ENCODE measurements around the gene KLF7. TPM values are rescaled to one million over a fixed set of nuclear protein-coding genes. Genes with fewer than 3 reads are reported as not detected.

KLF7 gene
- total RNA-seq, 1 donor from 2014 or later, result 5.2 TPM

- H4K20me1 ChIP-seq (ENCODE audit: low read depth), result no peaks in the 10 kb centered on the region
- H3K27me3 Mint-ChIP-seq (ENCODE audit: insufficient read depth, low read depth), result peaks cover 5% of the 10 kb centered on the region
- no peak overlapping the region for H3K9ac ChIP-seq
- H3K4me2 ChIP-seq, result no peak overlapping the region
- peak overlapping the region; percentile 65 for H3K27ac Mint-ChIP-seq
- H3K4me3 Mint-ChIP-seq, result no peak overlapping the region
- no peaks in the 10 kb centered on the region for H3K9me3 ChIP-seq (ENCODE audit: low read depth)
- no peak for DNase-seq (ENCODE audit: low spot score)
- peaks cover 13% of the 10 kb centered on the region for H3K79me2 ChIP-seq (ENCODE audit: low read depth)
- H3K9me3 Mint-ChIP-seq, result peaks cover 3% of the 10 kb centered on the region
- H3K4me3 ChIP-seq, result no peak overlapping the region
- no peaks in the 10 kb centered on the region for H3K27me3 ChIP-seq
- no peak for TF ChIP-seq EZH2 (IDR thresholded peaks at IDR 0.05)
- TF ChIP-seq CTCF (IDR thresholded peaks at IDR 0.05), result no peak
- TF ChIP-seq EZH2phosphoT487 (IDR thresholded peaks at IDR 0.05), result no peak
- H3K36me3 Mint-ChIP-seq, result peaks cover 14% of the 10 kb centered on the region
- H3K4me1 Mint-ChIP-seq, result peaks cover 60% of the 10 kb centered on the region
- H3K4me1 ChIP-seq, result peaks cover 34% of the 10 kb centered on the region
- no peak overlapping the region for H3K27ac ChIP-seq
- peaks cover 10% of the 10 kb centered on the region for H3F3A ChIP-seq (ENCODE audit: low read depth)
- no peak overlapping the region for H2AFZ ChIP-seq (replicated peaks)
- no peaks in the 10 kb centered on the region for H3K36me3 ChIP-seq
Measured at GRCh38 chr2:207135801-207136457, 29.8 kb downstream of the KLF7 start.

GRCh38 chr2:207135340-207135739 is 30.4 kb downstream of the KLF7 start:
- Histone ChIP-seq H2AFZ (replicated peaks) (no peak overlapping the region), H3K36me3 (no peaks in the 10 kb centered on the region), H3K4me2 (no peak overlapping the region), H3K79me2 (ENCODE audit: low read depth) (peaks cover 13% of the 10 kb centered on the region), H4K20me1 (ENCODE audit: low read depth) (no peaks in the 10 kb centered on the region), H3F3A (ENCODE audit: low read depth) (peaks cover 10% of the 10 kb centered on the region), H3K27me3 (no peaks in the 10 kb centered on the region), H3K4me1 (peaks cover 34% of the 10 kb centered on the region), H3K9ac (no peak overlapping the region), H3K9me3 (ENCODE audit: low read depth) (no peaks in the 10 kb centered on the region), H3K4me3 (no peak overlapping the region), H3K27ac (no peak overlapping the region)
- Mint-ChIP-seq H3K27me3 (ENCODE audit: insufficient read depth, low read depth) (peaks cover 3% of the 10 kb centered on the region), H3K4me3 (no peak overlapping the region), H3K9me3 (peaks cover 3% of the 10 kb centered on the region), H3K4me1 (peaks cover 60% of the 10 kb centered on the region), H3K27ac (no peak overlapping the region), H3K36me3 (peaks cover 13% of the 10 kb centered on the region)
- no peak for DNase-seq (ENCODE audit: low spot score)
- TF ChIP-seq EZH2phosphoT487 (IDR thresholded peaks at IDR 0.05) (no peak), CTCF (IDR thresholded peaks at IDR 0.05) (no peak), EZH2 (IDR thresholded peaks at IDR 0.05) (no peak)

GRCh38 chr2:207133820-207134519 is 31.8 kb downstream of the KLF7 start:
- peak; percentile 16 for DNase-seq (ENCODE audit: low spot score)
- peaks cover 34% of the 10 kb centered on the region for H3K4me1 ChIP-seq
- no peaks in the 10 kb centered on the region for H3K9me3 ChIP-seq (ENCODE audit: low read depth)
- H3K4me3 Mint-ChIP-seq, result peak overlapping the region; percentile 12
- peaks cover 8% of the 10 kb centered on the region for H3K79me2 ChIP-seq (ENCODE audit: low read depth)
- peaks cover 10% of the 10 kb centered on the region for H3F3A ChIP-seq (ENCODE audit: low read depth)
- H3K27me3 Mint-ChIP-seq (ENCODE audit: insufficient read depth, low read depth), result peaks cover 3% of the 10 kb centered on the region
- TF ChIP-seq CTCF (IDR thresholded peaks at IDR 0.05) (no peak), EZH2 (IDR thresholded peaks at IDR 0.05) (no peak), EZH2phosphoT487 (IDR thresholded peaks at IDR 0.05) (no peak)
- H3K9me3 Mint-ChIP-seq, result peaks cover 10% of the 10 kb centered on the region
- H3K4me1 Mint-ChIP-seq, result peaks cover 60% of the 10 kb centered on the region
- no peaks in the 10 kb centered on the region for H3K27me3 ChIP-seq
- H3K27ac Mint-ChIP-seq, result peak overlapping the region; percentile 69
- H3K4me3 ChIP-seq, result no peak overlapping the region
- H3K27ac ChIP-seq, result no peak overlapping the region
- H3K36me3 ChIP-seq, result no peaks in the 10 kb centered on the region
- peak overlapping the region; percentile 30 for H3K4me2 ChIP-seq
- H2AFZ ChIP-seq (replicated peaks), result no peak overlapping the region
- peaks cover 12% of the 10 kb centered on the region for H3K36me3 Mint-ChIP-seq
- no peak overlapping the region for H3K9ac ChIP-seq
- no peaks in the 10 kb centered on the region for H4K20me1 ChIP-seq (ENCODE audit: low read depth)

All from neural progenitor cell (in vitro differentiated cells).